ENCODE data around the gene ANLN.
"Not testable (repeated sequence)": the region's sequence is repeated elsewhere in the genome, so short reads cannot be mapped to it uniquely, and the experiment has no call there.

The ANLN gene

GRCh38 chr7:36389371-36390198 lies at the start of gene ANLN:
TSS of gene ANLN (plus strand) at chr7:36389862. CDS start at chr7:36390027, 165 bp downstream.
- peak; percentile 67 for DNase-seq

DNA sequence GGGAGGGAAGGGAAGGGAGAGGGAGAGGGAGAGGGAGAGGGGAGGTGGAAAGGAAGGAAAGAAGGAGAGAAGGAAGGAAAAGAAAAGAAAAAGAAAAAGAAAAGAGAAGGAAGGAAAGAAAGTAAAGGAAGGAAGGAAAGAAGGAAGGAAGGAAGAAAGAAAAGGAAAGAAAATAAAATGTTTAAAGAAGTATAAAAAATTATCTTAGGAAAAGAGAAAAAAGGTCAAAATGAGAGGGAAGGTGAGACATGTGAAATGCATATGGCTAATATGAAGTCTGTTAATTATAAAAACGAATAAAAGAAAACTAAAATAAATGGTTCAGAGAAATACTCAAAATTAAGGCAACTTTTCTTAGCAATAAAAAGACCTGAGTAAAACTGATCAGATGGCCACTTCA lies 46.1 kb upstream of the ANLN start:
- DNase-seq: no peak

GRCh38 chr7:36344622-36345021 lies 45.0 kb upstream of the ANLN start:
- no peak for DNase-seq

DNA sequence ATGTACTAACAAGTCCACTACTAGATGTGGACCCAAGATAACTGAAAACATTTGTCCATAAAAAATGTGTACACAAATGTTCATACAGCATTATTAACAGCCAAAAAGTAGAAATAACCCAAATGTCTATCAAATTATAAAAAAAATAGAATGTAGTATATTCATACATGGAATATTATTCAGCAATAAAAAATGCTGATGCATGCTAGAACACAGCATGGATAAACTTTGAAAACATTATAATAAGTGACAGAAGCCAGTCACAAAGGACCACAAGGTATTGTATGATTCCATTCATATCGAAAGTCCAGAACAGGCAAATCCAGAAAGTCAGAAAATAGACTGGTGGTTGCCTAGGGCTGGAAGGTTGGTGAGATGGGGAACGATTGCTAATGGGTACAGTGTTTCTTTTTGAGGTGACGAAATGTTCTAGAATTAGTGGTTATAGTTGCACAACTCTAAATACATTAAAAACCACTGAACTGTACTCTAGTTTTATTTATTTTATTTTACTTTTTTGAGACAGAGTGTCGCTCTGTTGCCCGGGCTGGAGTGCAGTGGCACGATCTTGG lies 43.3 kb upstream of the ANLN start:
- DNase-seq: no peak

DNA sequence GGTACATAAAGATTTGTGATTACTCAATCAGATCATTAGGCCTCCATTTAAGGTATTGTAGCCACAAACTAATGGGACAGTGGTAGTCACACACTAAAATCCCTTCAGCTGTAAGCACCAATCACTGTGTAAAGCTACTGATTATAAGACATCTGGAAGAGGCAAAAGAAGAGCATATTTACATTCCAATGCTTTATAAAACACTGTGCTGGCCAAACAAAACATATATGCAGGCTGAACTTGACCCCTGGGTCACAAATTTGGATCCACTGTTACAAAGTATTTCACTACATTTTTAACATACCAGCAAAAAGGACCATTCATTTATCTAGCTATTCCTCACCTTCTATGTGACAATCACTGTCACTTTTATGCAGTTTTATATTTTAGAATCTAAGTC lies 41.4 kb upstream of the ANLN start:
- DNase-seq: no peak

GRCh38 chr7:36348771-36349170 lies 40.9 kb upstream of the ANLN start:
- no peak for DNase-seq

DNA sequence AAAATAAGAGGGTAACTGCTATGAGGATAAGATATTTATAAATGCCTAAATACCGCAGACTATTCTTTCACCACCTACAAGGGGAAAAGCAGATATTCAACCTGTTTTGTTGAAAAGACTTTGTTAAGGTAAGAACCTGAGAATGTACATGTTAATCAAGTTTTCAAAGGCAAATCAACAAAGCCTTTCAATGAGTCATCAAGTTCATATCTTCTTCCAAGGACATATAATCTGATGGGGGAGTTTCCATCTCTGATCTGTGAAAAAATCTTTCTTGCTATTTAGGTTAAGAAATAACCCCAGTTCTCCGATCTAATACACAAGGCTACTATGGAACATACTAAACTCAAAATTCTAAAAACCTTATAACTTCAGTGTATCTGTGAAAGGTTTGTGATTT lies 40.0 kb upstream of the ANLN start:
- no peak for DNase-seq

DNA sequence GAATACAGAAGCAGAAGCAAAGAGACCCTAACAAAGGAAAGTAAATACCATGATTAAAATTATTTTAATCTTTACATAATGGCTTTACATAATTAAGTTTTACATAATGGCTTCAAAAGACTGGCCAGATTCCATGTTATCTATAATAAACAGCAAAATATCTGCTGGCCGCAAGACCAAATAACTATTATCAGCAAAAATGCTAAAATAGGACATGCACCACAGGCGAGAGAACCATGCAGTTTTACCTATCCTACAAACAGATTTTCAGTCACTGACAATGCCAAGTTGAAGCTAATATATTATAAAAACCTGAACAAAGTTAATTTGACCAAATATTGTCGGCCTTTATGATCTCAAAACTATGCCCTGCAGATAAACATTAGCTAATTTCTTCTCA lies 34.2 kb upstream of the ANLN start:
- no peak for DNase-seq

DNA sequence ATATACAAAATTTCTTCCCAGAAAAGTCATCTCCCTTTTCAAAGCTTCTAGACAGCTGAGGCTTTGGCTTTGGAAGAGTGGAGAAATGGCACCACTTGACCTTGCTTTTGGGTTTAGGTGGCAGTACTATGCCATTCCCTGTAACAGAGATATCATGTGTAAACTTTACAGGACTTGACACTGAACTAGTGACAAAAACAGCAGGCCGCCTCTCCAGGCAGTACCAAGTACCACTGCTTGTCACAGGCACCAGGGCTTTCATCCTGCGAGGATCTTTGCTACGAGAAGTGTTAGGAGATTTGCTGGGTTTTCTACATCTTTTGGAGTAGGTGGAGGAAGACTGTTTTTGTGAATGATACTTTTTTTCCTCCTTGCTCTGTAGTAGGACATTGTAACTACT lies 32.6 kb upstream of the ANLN start:
- no peak for DNase-seq

GRCh38 chr7:36358589-36358988 lies 31.1 kb upstream of the ANLN start:
- no peak for DNase-seq

- no peak for DNase-seq
These were observed 29.4 kb upstream of the ANLN start for GRCh38 chr7:36360244-36360643.

- DNase-seq: no peak
These were observed 28.4 kb upstream of the ANLN start for GRCh38 chr7:36361227-36361626.

DNA sequence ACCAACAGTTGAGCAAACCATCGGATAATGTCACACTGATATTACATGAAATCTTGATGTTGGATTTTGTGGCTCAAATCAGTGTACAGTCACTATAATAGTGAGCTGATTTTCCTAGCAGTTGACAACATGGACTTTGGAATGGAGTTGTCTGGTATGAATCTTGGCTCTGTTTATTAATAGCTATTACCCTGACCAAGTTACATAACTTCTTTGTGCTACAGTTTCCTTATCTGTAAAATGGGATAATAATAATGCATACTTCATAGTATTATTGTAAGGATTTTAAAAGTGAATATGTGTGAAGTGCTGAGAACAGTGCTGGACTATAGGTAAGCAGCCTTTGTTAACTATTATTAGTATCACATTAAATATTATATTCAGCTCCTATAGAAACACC lies 26.1 kb upstream of the ANLN start:
- no peak for DNase-seq

- DNase-seq: no peak
These were observed 23.5 kb upstream of the ANLN start for GRCh38 chr7:36366005-36366717.

DNA sequence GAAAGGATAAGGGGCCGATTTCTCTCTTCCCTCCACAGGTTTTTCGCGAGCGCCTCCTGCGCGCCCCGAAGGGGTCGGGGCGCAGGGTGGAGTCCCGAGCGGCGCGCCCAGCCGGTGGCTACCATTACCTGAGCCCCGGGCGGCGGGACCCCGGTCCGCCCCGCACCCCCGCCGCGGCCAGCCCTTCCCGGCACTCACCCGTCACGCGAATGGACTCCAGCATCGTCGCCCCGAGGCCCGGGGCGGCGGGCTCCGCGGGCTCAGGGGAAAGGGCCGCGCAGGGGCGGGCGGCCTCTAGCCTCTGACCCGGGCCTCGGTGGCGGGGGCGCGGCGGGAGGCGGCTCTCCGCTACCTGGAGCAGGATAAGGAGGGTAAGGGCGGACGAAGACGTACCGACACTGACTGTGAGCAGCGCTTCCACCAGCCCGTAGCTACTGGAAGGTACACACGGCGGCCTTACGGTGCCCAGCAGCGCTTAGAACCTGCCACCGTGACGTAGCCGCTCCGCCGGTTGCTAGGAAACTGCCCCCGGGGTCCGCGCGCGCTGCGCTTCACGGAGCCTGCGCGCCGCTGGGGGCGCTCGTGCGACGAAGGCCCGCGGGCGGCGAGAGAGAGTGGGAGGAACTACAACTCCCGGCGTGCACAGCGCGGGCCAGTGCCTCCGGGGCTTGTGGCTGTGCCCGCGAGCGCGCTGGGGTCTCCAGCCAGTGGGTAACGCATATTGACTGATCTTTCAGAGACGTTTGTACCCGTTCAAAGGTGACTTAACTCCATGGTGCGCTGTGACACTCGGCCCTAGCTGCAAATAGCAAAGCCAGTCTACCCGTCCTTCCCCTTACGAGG lies 22.7 kb upstream of the ANLN start:
- DNase-seq: peak; percentile 60

- DNase-seq: no peak
These were observed 22.0 kb upstream of the ANLN start for GRCh38 chr7:36367561-36368077.

GRCh38 chr7:36368496-36368895 lies 21.2 kb upstream of the ANLN start:
- DNase-seq: no peak

- DNase-seq: no peak
These were observed 20.5 kb upstream of the ANLN start for GRCh38 chr7:36369171-36369570.

DNA sequence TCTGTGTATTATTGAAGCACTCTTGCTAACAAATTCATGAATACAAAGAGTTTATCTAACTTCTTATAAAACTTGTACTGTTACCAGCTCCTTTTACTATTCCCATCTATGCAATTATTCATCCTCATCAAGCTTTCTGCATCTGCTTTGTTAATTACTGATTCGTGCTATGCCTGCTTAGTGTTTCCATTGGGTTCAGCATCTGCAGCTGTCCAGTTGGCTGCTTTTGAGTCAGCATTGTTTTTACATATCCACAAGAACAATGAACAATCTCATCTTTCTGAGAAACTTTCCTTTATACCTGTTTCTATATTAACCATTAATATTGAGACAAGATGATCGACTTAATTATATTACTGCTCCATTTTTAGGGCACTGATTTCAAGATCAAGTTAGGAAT lies 19.6 kb upstream of the ANLN start:
- DNase-seq: no peak

- no peak for DNase-seq
These were observed 17.5 kb upstream of the ANLN start for GRCh38 chr7:36372156-36372555.

GRCh38 chr7:36378555-36378954 lies 11.1 kb upstream of the ANLN start:
- DNase-seq: not testable (repeated sequence)

DNA sequence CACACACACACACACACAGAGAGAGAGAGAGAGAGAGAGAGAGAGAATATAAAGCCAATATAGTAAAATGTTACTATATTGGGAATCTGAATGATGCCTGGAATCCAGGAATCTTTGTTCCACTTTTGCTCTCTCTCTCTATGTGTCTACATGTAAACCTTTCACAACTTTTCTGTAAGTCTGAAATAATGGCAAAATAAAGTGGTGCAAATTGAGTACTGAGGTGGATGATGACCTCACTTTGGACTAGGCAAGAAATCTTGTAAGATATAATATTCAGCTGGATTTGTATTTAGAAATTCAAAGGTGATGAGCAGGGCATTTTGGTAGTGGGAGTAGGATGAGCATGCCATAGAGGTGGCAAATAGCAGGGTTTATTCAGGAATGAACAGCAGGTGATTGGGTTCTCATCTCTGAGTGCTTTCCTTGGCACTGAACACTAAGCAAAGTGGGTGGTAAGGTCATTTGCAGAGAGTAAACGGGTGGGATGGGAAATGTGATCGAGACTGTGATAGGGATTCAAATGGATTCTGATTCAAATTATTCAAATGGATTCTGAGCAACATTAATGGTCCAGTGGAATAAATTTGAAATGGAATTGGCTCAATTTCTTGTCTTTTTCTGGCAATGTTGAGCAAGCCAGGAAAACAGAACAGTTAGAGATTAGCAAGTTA lies 9.7 kb upstream of the ANLN start:
- DNase-seq: no peak

All from NCI-H2081 treated with DMSO at 0.1 percent for 48 hours (cell line).